Measurements from ENCODE around the gene FAM171A1.

FAM171A1 gene

DNA sequence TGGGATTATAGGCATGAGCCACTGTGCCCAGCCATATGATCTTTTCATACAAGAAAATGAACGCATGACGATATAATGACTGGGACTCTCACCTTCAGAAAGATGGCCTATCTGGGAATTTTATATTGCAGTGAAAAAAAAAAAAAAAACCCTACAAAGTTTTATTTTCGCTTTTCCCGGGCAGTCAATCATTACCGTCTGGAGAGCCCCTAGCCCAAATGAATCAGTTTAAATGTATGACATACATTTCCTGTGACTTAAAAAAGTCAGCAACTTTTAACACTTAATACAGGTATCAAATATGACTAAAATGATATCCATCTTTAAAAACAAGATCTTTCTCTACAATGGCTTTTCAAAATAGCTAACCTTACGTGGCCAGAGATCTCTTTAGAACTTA is 154.4 kb downstream of the FAM171A1 start:
- Mint-ChIP-seq H3K4me3 (no peak overlapping the region), H3K4me1 (peaks cover 17% of the 10 kb centered on the region), H3K36me3 (ENCODE audit: low read depth) (peaks cover 71% of the 10 kb centered on the region), H3K27ac (no peak overlapping the region), H3K9me3 (no peaks in the 10 kb centered on the region), H3K27me3 (ENCODE audit: low read depth) (no peaks in the 10 kb centered on the region)
- TF ChIP-seq, protein P1, sequence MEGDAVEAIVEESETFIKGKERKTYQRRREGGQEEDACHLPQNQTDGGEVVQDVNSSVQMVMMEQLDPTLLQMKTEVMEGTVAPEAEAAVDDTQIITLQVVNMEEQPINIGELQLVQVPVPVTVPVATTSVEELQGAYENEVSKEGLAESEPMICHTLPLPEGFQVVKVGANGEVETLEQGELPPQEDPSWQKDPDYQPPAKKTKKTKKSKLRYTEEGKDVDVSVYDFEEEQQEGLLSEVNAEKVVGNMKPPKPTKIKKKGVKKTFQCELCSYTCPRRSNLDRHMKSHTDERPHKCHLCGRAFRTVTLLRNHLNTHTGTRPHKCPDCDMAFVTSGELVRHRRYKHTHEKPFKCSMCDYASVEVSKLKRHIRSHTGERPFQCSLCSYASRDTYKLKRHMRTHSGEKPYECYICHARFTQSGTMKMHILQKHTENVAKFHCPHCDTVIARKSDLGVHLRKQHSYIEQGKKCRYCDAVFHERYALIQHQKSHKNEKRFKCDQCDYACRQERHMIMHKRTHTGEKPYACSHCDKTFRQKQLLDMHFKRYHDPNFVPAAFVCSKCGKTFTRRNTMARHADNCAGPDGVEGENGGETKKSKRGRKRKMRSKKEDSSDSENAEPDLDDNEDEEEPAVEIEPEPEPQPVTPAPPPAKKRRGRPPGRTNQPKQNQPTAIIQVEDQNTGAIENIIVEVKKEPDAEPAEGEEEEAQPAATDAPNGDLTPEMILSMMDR (IDR thresholded peaks at IDR 0.05; ENCODE audit: unreplicated experiment in 3 of 3): no peak

DNA sequence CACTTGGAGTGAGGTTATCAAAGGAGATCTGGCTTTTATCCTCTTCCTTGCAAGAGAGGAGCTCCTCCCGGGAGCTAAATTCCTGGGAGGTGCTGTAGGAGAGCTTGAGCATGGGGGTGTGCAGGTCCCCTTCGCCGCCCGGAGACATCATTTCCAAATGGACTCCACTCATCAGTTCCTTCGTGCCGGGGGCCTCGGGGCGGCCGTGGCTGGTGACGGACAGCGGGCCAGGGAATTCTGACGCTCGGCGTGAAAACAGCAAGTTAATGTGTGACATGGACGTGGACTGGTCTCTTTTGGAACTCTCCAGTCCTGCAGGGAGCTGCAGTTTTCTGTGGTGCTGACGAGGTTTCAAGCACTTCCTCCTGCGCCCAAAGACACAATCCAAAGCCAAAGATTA is 156.9 kb downstream of the FAM171A1 start:
- Mint-ChIP-seq H3K4me1 (peaks cover 5% of the 10 kb centered on the region), H3K4me3 (no peak overlapping the region), H3K36me3 (ENCODE audit: low read depth) (peaks cover 73% of the 10 kb centered on the region), H3K9me3 (no peaks in the 10 kb centered on the region), H3K27ac (no peak overlapping the region), H3K27me3 (ENCODE audit: low read depth) (no peaks in the 10 kb centered on the region)
- TF ChIP-seq, protein P1 (IDR thresholded peaks at IDR 0.05; ENCODE audit: unreplicated experiment in 3 of 3): no peak

DNA sequence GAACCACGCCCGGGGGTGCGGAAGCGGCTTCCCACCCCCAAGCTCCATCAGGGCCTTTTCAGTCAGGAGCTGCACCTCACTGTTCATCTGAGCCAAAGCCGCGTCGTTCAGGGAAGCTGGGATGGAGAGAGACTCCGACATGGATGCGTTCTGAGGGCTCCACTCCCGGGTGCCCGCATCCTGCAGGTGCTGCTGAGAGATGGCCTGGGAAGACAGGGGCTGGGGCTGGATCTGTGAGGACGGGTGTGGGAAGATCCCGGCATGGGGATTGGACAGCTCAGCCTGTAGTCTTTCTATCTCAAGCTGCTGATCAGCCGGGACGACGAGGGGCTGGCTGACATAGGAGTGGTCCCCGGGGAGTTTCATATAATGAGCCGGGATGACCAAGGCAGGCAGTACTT is 157.6 kb downstream of the FAM171A1 start:
- H3K27ac Mint-ChIP-seq: no peak overlapping the region
- H3K27me3 Mint-ChIP-seq (ENCODE audit: low read depth): no peaks in the 10 kb centered on the region
- H3K4me3 Mint-ChIP-seq: no peak overlapping the region
- no peaks in the 10 kb centered on the region for H3K9me3 Mint-ChIP-seq
- TF ChIP-seq, protein P1 (IDR thresholded peaks at IDR 0.05; ENCODE audit: unreplicated experiment in 3 of 3): no peak
- peaks cover 70% of the 10 kb centered on the region for H3K36me3 Mint-ChIP-seq (ENCODE audit: low read depth)
- peaks cover 5% of the 10 kb centered on the region for H3K4me1 Mint-ChIP-seq

DNA sequence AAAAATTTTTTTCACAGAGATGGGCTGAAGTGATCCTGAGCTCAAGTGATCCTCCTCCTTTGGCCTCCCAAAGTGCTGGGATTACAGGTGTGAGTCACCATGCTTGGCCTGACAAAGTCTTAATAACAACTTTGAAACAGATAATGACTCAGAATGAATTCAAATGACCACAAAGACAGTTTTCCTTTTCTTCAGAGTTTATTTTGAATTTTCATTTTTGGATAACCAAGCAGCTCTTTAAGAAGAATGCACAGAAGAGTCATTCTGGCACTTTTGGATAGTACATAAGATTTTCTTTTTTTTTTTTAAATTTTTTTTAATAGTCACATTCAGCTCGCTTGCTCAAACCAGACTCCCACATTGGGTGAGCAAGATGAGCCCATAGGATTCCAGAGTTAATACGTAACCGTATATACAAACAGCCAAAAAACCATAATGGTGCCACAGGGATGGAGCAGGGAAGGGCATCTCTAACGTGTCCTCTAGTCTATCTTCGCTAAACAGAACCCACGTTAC is 159.6 kb downstream of the FAM171A1 start:
- Mint-ChIP-seq H3K27ac (no peak overlapping the region), H3K27me3 (ENCODE audit: low read depth) (no peaks in the 10 kb centered on the region), H3K4me1 (peaks cover 5% of the 10 kb centered on the region), H3K36me3 (ENCODE audit: low read depth) (peaks cover 68% of the 10 kb centered on the region), H3K4me3 (no peak overlapping the region), H3K9me3 (no peaks in the 10 kb centered on the region)
- TF ChIP-seq, protein P1 (IDR thresholded peaks at IDR 0.05; ENCODE audit: unreplicated experiment in 3 of 3): no peak

DNA sequence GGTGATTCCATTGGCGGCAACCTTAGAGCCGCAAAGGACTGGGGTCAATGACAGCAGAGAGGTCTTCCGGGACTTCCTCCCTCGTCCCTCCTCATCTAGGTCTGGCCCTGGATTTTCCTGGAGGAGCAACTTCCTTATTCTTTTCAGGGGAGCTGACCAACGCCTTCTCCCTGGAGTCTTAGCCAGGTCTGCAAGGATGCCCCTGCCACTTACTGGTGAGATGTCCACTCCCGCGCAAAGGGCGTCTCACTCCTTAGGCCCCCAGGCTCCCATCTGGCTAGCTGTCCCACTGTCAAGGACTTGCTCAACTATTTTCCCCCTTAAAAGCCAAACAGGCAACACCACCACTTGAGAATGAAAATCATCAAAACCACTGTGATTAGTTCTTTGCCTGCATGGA is 160.6 kb downstream of the FAM171A1 start:
- TF ChIP-seq, protein P1 (IDR thresholded peaks at IDR 0.05; ENCODE audit: unreplicated experiment in 3 of 3): no peak
- Mint-ChIP-seq H3K4me3 (no peak overlapping the region), H3K36me3 (ENCODE audit: low read depth) (peaks cover 69% of the 10 kb centered on the region), H3K27ac (no peak overlapping the region), H3K27me3 (ENCODE audit: low read depth) (no peaks in the 10 kb centered on the region), H3K4me1 (peaks cover 5% of the 10 kb centered on the region), H3K9me3 (no peaks in the 10 kb centered on the region)

DNA sequence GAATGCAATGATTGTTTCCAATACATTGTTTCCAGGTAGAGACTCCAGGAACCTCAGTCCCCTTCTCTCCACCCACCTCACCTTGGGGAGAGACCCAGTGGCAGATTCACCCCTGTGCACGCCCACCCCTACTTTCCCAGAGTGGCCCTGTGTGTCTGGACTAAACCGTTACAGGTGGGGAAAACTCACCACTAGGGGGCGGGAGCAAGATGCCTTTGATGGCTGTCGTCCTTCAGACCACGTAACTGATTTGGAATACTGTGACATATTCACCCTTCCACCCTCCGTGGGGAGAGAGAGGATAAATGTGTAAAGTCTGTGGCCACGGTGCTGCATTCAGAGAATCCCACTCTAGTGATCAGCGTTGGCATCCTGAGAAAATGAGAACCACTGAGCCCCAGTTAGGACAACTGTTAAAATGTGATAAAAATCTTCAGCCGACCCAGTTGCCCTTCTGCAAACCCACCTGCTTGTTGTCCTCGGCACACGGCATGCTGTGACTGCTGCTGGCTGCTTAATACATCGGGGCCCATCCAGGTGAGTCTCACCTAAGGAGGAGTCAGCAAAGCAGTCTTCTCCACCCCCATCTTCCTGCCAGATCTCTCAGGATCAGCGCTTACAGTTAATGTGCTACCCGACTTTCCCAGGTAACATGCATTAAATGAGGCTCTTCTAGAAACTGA is 161.1 kb downstream of the FAM171A1 start:
- TF ChIP-seq, protein P1 (IDR thresholded peaks at IDR 0.05; ENCODE audit: unreplicated experiment in 3 of 3): peak; percentile 76 to 79 (median 77)
- H3K4me3 Mint-ChIP-seq: no peak overlapping the region
- no peaks in the 10 kb centered on the region for H3K9me3 Mint-ChIP-seq
- peaks cover 5% of the 10 kb centered on the region for H3K4me1 Mint-ChIP-seq
- peak overlapping the region in 1 of 3 experiments; percentile 22 for H3K27ac Mint-ChIP-seq
- H3K36me3 Mint-ChIP-seq (ENCODE audit: low read depth): peaks cover 68% of the 10 kb centered on the region
- H3K27me3 Mint-ChIP-seq (ENCODE audit: low read depth): no peaks in the 10 kb centered on the region

Measured in nephron (organoid).